ENCODE measurements around the gene TINCR.
"Not testable (repeated sequence)": the region's sequence is repeated elsewhere in the genome, so short reads cannot be mapped to it uniquely, and the experiment has no call there.

TINCR gene

DNA sequence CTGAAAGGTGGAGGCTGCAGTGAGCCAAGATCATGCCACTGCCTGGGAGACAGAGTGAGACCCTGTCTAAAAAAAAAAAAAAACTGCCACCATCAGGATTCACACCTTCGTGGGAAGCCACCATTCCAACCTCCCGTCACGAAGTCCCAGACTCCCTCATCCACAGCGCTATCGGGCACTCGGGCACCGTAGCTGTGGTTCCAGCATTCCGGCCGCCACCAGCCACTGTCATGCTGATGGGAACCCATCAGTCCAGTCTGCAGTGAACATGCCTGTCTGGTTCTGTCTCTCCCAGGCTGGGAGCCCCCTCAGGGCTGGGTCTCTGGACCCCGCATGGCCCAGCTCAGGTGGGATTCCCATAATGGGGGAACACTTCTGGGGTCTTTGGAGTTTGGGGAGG is 27.5 kb downstream of the TINCR start:
- H3K36me3 ChIP-seq, result no peaks in the 10 kb centered on the region
- TF ChIP-seq Cebpa-rat (IDR thresholded peaks at IDR 0.05), result no peak
- H3K9ac ChIP-seq, result no peak overlapping the region
- no peak overlapping the region for H3K4me3 ChIP-seq
- no peaks in the 10 kb centered on the region for H3K27me3 ChIP-seq
- no peak overlapping the region for H3K4me2 ChIP-seq
- H3K9me3 ChIP-seq (replicated peaks in 1 of 11), result peaks cover 7 to 15% (median 13%) of the 10 kb centered on the region in 11 experiments
- no peak overlapping the region for H3K27ac ChIP-seq
- no peaks in the 10 kb centered on the region for H4K20me1 ChIP-seq
- peaks cover 0 to 16% (median 12%) of the 10 kb centered on the region in 10 experiments; a peak in 14 of 20 replicates for H3K4me1 ChIP-seq

DNA sequence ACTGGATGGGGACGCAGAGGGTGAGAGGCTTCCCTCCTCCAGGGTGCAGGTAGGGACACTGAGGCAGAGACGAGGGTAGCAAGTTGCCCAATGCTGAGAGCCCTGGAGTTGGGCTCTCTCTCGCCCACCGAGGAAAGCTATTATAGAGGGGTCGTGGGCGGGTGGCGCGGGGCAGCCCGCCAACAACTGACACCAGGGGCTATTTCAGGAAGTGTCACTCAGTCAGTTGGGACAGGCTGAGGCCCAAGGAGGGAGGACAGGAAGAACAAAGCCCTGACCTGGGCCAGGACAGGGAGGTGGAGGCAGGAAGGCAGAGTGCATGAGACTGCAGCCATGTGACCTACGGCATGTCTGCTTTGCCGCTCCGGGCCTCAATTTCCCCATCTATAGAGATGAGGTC is 29.9 kb downstream of the TINCR start:
- no peaks in the 10 kb centered on the region for H4K20me1 ChIP-seq
- H3K4me3 ChIP-seq, result no peak overlapping the region
- no peak overlapping the region for H3K9ac ChIP-seq
- H3K27ac ChIP-seq, result no peak overlapping the region
- no peaks in the 10 kb centered on the region for H3K36me3 ChIP-seq
- no peaks in the 10 kb centered on the region for H3K27me3 ChIP-seq
- no peak for TF ChIP-seq Cebpa-rat (IDR thresholded peaks at IDR 0.05)
- no peak overlapping the region for H3K4me2 ChIP-seq
- H3K9me3 ChIP-seq (replicated peaks in 1 of 11), result peaks cover 28 to 38% (median 35%) of the 10 kb centered on the region in 11 experiments
- peaks cover 0 to 16% (median 12%) of the 10 kb centered on the region in 10 experiments; a peak in 14 of 20 replicates for H3K4me1 ChIP-seq

DNA sequence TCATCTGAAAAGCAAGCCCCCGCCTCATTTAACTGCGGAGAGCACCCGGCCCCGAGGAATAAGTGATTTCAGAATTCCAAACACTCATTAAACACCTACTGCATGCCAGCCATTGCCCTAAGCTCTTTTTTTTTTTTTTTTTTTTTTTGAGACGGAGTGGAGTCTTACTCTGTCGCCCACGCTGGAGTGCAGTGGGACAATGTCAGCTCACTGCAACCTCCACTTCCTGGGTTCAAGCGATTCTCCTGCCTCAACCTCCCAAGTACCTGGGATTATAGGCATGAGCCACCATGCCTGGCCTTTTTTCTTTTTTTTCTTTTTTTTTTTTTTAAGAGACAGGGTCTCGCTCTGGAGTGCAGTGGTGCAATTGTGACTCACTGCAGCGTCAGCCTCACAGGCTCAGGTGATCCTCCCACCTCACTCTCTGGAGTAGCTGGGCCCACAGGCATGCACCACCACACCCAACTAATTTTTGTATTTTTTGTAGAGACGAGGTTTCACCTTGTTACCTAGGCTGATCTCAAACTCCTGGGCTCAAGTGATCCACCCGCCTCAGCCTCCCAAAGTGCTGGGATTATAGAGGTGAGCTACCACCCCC is 30.7 kb downstream of the TINCR start:
- H3K9ac ChIP-seq, H3K36me3 ChIP-seq, H3K4me2 ChIP-seq, H3K27ac ChIP-seq, H3K4me3 ChIP-seq, H3K27me3 ChIP-seq, H4K20me1 ChIP-seq: not testable (repeated sequence)
- Histone ChIP-seq H3K4me1 (peaks cover 0 to 16% (median 12%) of the 10 kb centered on the region in 10 experiments; a peak in 14 of 20 replicates), H3K9me3 (replicated peaks in 1 of 11) (peaks cover 28 to 41% (median 35%) of the 10 kb centered on the region in 11 experiments)

GRCh38 chr19:5536337-5536894 is 31.3 kb downstream of the TINCR start:
- Histone ChIP-seq H4K20me1 (no peaks in the 10 kb centered on the region), H3K4me3 (no peak overlapping the region), H3K27me3 (no peaks in the 10 kb centered on the region), H3K36me3 (no peaks in the 10 kb centered on the region), H3K9ac (no peak overlapping the region), H3K9me3 (replicated peaks in 1 of 11) (peaks cover 28 to 41% (median 35%) of the 10 kb centered on the region in 11 experiments), H3K27ac (no peak overlapping the region), H3K4me2 (no peak overlapping the region), H3K4me1 (peaks cover 0 to 16% (median 12%) of the 10 kb centered on the region in 10 experiments; a peak in 14 of 20 replicates)
- TF ChIP-seq Cebpa-rat (IDR thresholded peaks at IDR 0.05), result no peak

GRCh38 chr19:5534787-5535586 is 32.8 kb downstream of the TINCR start:
- H3K9ac ChIP-seq, result no peak overlapping the region
- no peaks in the 10 kb centered on the region for H4K20me1 ChIP-seq
- no peak for TF ChIP-seq Cebpa-rat (IDR thresholded peaks at IDR 0.05)
- H3K4me3 ChIP-seq, result peak overlapping the region in 1 of 10 experiments; percentile 11; a peak in 1 of 20 replicates
- no peaks in the 10 kb centered on the region for H3K27me3 ChIP-seq
- no peak overlapping the region for H3K27ac ChIP-seq
- H3K4me2 ChIP-seq, result no peak overlapping the region
- peaks cover 28 to 41% (median 35%) of the 10 kb centered on the region in 11 experiments for H3K9me3 ChIP-seq (replicated peaks in 1 of 11)
- peaks cover 0 to 15% (median 12%) of the 10 kb centered on the region in 10 experiments; a peak in 14 of 20 replicates for H3K4me1 ChIP-seq
- H3K36me3 ChIP-seq, result no peaks in the 10 kb centered on the region

GRCh38 chr19:5533257-5533656 is 34.5 kb downstream of the TINCR start:
- Histone ChIP-seq H3K9ac (no peak overlapping the region), H3K27ac (no peak overlapping the region), H3K9me3 (replicated peaks in 1 of 11) (peaks cover 28 to 41% (median 35%) of the 10 kb centered on the region in 11 experiments), H3K27me3 (no peaks in the 10 kb centered on the region), H3K36me3 (no peaks in the 10 kb centered on the region), H3K4me1 (no peaks in the 10 kb centered on the region), H4K20me1 (no peaks in the 10 kb centered on the region), H3K4me2 (no peak overlapping the region), H3K4me3 (no peak overlapping the region)
- no peak for TF ChIP-seq Cebpa-rat (IDR thresholded peaks at IDR 0.05)

GRCh38 chr19:5530701-5531100 is 37.1 kb downstream of the TINCR start:
- Histone ChIP-seq H3K9me3 (replicated peaks in 1 of 11) (peaks cover 22 to 32% (median 27%) of the 10 kb centered on the region in 11 experiments), H3K36me3 (no peaks in the 10 kb centered on the region), H3K9ac (no peak overlapping the region), H4K20me1 (no peaks in the 10 kb centered on the region), H3K4me1 (no peaks in the 10 kb centered on the region), H3K4me3 (no peak overlapping the region), H3K27me3 (no peaks in the 10 kb centered on the region), H3K4me2 (no peak overlapping the region), H3K27ac (no peak overlapping the region)
- no peak for TF ChIP-seq Cebpa-rat (IDR thresholded peaks at IDR 0.05)

GRCh38 chr19:5526691-5527090 is 41.1 kb downstream of the TINCR start:
- H3K9ac ChIP-seq, result no peak overlapping the region
- TF ChIP-seq Cebpa-rat (IDR thresholded peaks at IDR 0.05), result 0 out of 22 replicates have a peak, but pooled peaks of 1 of the 11 experiments have one; percentile 7

DNA sequence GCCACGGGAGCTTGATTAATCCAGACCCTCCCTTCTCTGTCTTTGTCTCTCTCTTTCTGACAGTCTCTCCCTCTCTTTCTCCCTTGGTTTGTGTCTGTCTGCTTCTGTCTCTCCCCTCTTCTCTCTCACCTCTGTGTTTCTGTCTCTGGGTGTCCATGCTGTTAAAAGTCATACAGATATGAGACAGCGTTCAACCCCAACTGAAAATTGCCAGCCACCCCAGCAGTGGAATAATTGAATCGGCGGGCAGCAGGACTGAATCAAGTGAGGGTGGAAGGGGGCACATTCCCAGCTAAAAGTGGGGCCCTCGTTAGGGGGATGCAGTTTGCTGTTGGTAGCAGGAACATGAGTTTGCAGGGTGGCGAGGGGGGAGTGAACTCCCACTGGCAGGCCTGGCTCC is 43.7 kb downstream of the TINCR start:
- no peak overlapping the region for H3K4me3 ChIP-seq
- H3K4me1 ChIP-seq, result peaks cover 0 to 12% (median 3%) of the 10 kb centered on the region in 10 experiments; a peak in 8 of 20 replicates
- no peak overlapping the region for H3K27ac ChIP-seq
- no peaks in the 10 kb centered on the region for H3K36me3 ChIP-seq
- no peak overlapping the region for H3K9ac ChIP-seq
- peaks cover 0 to 8% (median 4%) of the 10 kb centered on the region in 11 experiments; a peak in 7 of 22 replicates for H3K9me3 ChIP-seq (replicated peaks in 1 of 11)
- TF ChIP-seq Cebpa-rat (IDR thresholded peaks at IDR 0.05), result no peak
- no peaks in the 10 kb centered on the region for H4K20me1 ChIP-seq
- H3K4me2 ChIP-seq, result no peak overlapping the region
- no peaks in the 10 kb centered on the region for H3K27me3 ChIP-seq

More at GRCh38 chr19:5526691-5527090, 41.1 kb downstream of the TINCR start:
- Histone ChIP-seq H3K9me3 (replicated peaks in 1 of 11) (no peaks in the 10 kb centered on the region), H3K36me3 (no peaks in the 10 kb centered on the region), H3K4me1 (peaks cover 0 to 10% (median 3%) of the 10 kb centered on the region in 10 experiments; a peak in 8 of 20 replicates), H3K4me3 (no peak overlapping the region), H3K27me3 (no peaks in the 10 kb centered on the region), H4K20me1 (no peaks in the 10 kb centered on the region), H3K27ac (no peak overlapping the region), H3K4me2 (no peak overlapping the region)
